ENCODE results near the gene EYA4.

Gene EYA4

DNA sequence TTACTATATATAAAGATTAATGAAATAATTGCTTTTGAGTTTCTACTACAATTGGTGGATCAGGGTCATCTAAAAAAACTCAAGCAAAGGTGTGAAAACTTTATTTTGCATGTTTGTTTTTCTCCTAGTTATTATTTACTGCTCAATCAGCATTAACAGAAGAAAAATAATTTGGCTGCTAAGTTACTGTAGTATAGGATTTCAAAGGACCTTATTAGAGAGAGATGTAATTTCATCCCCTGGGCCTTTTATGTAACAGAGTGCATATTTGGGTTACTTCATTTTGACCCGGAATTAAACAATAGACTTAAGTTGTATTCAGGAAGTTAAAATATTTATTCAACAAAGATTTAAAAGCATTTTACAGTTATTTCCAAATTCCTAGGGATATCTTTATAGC lies 49.8 kb downstream of the EYA4 start:
- Histone ChIP-seq H3K4me1 (ENCODE audit: control insufficient read depth in 1 of 2, insufficient read depth in 1 of 2, low read depth in 1 of 2, low read length in 1 of 2) (no peaks in the 10 kb centered on the region), H3K4me3 (ENCODE audit: low read depth in 1 of 2, low read length in 1 of 2) (no peak overlapping the region), H3K9me3 (no peaks in the 10 kb centered on the region), H3K27ac (no peak overlapping the region), H3K36me3 (no peaks in the 10 kb centered on the region), H3K27me3 (no peaks in the 10 kb centered on the region)
- TF ChIP-seq, protein P1, sequence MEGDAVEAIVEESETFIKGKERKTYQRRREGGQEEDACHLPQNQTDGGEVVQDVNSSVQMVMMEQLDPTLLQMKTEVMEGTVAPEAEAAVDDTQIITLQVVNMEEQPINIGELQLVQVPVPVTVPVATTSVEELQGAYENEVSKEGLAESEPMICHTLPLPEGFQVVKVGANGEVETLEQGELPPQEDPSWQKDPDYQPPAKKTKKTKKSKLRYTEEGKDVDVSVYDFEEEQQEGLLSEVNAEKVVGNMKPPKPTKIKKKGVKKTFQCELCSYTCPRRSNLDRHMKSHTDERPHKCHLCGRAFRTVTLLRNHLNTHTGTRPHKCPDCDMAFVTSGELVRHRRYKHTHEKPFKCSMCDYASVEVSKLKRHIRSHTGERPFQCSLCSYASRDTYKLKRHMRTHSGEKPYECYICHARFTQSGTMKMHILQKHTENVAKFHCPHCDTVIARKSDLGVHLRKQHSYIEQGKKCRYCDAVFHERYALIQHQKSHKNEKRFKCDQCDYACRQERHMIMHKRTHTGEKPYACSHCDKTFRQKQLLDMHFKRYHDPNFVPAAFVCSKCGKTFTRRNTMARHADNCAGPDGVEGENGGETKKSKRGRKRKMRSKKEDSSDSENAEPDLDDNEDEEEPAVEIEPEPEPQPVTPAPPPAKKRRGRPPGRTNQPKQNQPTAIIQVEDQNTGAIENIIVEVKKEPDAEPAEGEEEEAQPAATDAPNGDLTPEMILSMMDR (IDR thresholded peaks at IDR 0.05) = no peak

DNA sequence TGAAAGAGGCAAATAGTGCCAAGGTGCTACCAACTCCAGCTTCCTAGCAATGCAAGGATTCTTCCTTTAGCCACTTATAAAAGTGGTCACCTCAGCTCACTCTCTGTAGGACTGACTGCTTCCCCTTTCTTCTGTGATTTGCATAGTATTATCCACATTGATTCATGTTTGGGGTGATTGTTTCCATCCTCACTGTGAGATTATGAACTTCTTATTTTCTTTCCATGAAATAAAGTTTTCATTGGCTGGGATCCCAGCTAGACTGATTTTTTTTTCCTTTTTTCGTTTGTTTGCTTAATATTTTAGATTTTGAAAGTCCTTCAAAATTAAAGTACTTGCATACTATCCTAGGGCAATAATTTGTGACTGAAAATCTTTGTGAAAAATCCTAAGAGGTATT lies 50.5 kb downstream of the EYA4 start:
- Histone ChIP-seq H3K4me3 (ENCODE audit: low read depth in 1 of 2, low read length in 1 of 2) (no peak overlapping the region), H3K27me3 (no peaks in the 10 kb centered on the region)
- TF ChIP-seq, protein P1 (IDR thresholded peaks at IDR 0.05) = no peak

DNA sequence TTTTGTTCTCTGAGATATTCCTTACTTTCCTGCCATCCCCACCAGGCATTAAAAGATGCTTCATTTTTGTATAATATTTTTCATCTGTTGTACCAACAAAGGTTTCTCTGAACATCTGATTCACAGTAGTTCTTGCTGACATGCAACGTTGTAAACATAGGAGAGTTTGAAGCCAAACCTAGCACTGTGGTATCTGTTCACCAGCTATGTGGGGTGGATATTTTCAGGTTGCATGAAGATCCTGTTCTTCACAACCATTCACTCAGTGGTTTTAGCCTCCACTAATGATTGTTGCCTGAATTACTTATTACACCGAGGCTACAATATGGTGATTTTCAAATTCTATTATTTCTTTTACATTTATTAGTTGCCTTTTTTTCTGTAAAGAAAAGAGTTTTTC lies 56.5 kb downstream of the EYA4 start:
- H3K4me1 ChIP-seq (ENCODE audit: control insufficient read depth in 1 of 2, insufficient read depth in 1 of 2, low read depth in 1 of 2, low read length in 1 of 2) = no peaks in the 10 kb centered on the region

More for the DNA sequence above, 50.5 kb downstream of the EYA4 start:
- Histone ChIP-seq H3K4me1 (ENCODE audit: control insufficient read depth in 1 of 2, insufficient read depth in 1 of 2, low read depth in 1 of 2, low read length in 1 of 2) (no peaks in the 10 kb centered on the region), H3K36me3 (no peaks in the 10 kb centered on the region), H3K27ac (no peak overlapping the region), H3K9me3 (no peaks in the 10 kb centered on the region)

DNA sequence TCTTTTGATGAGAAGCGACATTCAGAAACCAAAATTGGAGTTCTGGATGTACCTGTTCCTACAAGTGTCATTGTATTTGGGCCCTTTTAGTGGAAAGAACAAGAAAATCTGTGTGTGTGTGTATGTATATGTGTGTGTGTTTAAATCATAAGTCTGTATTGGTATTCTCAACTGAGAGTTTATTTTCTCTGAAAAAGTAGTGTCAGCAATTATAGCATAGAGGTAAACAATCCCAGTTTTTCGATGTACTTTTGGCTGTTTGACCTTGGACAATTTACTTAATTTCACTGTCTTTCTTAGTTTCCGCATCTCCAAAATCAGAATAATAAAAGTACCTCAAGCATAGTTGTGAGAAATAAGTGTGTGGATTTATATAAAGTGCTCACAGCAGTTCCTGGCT lies 57.2 kb downstream of the EYA4 start:
- Histone ChIP-seq H3K36me3 (no peaks in the 10 kb centered on the region), H3K27me3 (no peaks in the 10 kb centered on the region), H3K27ac (no peak overlapping the region), H3K4me3 (ENCODE audit: low read depth in 1 of 2, low read length in 1 of 2) (no peak overlapping the region), H3K4me1 (ENCODE audit: control insufficient read depth in 1 of 2, insufficient read depth in 1 of 2, low read depth in 1 of 2, low read length in 1 of 2) (no peaks in the 10 kb centered on the region), H3K9me3 (no peaks in the 10 kb centered on the region)
- TF ChIP-seq, protein P1 (IDR thresholded peaks at IDR 0.05) = no peak

More for the DNA sequence above, 56.5 kb downstream of the EYA4 start:
- no peak overlapping the region for H3K27ac ChIP-seq
- no peaks in the 10 kb centered on the region for H3K9me3 ChIP-seq
- no peak overlapping the region for H3K4me3 ChIP-seq (ENCODE audit: low read depth in 1 of 2, low read length in 1 of 2)
- no peaks in the 10 kb centered on the region for H3K27me3 ChIP-seq
- TF ChIP-seq, protein P1 (IDR thresholded peaks at IDR 0.05) = no peak
- no peaks in the 10 kb centered on the region for H3K36me3 ChIP-seq

DNA sequence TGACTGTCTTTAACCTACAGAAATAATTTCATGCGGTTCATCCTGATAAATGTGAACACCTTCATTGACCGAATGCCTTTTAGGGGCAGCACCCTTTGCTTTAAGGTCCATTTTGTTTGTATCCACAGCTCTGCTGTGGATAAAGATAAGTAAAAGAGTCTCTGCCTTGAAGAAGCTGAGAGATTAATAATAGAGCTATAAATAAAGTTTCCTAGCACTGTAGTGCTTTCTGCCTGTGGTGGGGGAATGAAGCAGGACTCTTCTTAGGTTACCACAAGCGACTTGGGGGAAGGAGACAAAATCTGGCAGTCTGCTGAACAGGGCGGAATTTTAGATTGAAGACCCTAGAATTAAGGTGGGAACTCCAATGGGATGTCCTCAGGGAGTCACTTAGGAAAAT lies 57.6 kb downstream of the EYA4 start:
- Histone ChIP-seq H3K27me3 (no peaks in the 10 kb centered on the region), H3K36me3 (no peaks in the 10 kb centered on the region), H3K27ac (no peak overlapping the region), H3K4me1 (ENCODE audit: control insufficient read depth in 1 of 2, insufficient read depth in 1 of 2, low read depth in 1 of 2, low read length in 1 of 2) (no peaks in the 10 kb centered on the region), H3K4me3 (ENCODE audit: low read depth in 1 of 2, low read length in 1 of 2) (no peak overlapping the region), H3K9me3 (no peaks in the 10 kb centered on the region)
- TF ChIP-seq, protein P1 (IDR thresholded peaks at IDR 0.05) = no peak

DNA sequence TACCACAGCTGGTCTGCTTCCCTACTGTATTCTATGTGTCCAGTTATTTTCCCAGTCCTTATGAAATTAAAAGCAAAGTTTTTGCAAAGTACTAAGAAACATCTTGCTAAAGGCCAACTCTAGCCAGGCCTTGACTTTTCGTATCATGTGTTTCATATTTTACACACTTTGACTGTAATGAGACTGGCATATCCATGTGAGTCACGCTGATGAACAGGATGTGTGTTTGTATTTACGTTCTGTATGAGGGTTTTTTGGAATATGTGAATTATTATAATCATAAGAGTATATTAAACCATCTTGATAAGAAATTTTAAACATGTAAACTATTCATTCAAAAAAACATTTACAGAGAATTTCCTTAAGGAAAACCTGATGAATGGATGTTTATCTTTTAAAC lies 59.7 kb downstream of the EYA4 start:
- TF ChIP-seq, protein P1 (IDR thresholded peaks at IDR 0.05) = no peak

More for the DNA sequence above, 59.7 kb downstream of the EYA4 start:
- Histone ChIP-seq H3K27ac (no peak overlapping the region), H3K4me1 (ENCODE audit: control insufficient read depth in 1 of 2, insufficient read depth in 1 of 2, low read depth in 1 of 2, low read length in 1 of 2) (no peaks in the 10 kb centered on the region), H3K36me3 (no peaks in the 10 kb centered on the region), H3K27me3 (no peaks in the 10 kb centered on the region), H3K4me3 (ENCODE audit: low read depth in 1 of 2, low read length in 1 of 2) (no peak overlapping the region), H3K9me3 (no peaks in the 10 kb centered on the region)

All from neutrophil (primary cell).